Ammon's horn (tissue), 1 donor: ENCODE data around the gene HAUS8.
"Not testable (repeated sequence)": the region's sequence is repeated elsewhere in the genome, so short reads cannot be mapped to it uniquely, and the experiment has no call there.

Experiments used
- DNase-seq: peaks from one replicate; pipeline ENCODE4 v3.0.0-alpha.2; 2016; ENCODE audit warnings: low spot score

Gene HAUS8

DNA sequence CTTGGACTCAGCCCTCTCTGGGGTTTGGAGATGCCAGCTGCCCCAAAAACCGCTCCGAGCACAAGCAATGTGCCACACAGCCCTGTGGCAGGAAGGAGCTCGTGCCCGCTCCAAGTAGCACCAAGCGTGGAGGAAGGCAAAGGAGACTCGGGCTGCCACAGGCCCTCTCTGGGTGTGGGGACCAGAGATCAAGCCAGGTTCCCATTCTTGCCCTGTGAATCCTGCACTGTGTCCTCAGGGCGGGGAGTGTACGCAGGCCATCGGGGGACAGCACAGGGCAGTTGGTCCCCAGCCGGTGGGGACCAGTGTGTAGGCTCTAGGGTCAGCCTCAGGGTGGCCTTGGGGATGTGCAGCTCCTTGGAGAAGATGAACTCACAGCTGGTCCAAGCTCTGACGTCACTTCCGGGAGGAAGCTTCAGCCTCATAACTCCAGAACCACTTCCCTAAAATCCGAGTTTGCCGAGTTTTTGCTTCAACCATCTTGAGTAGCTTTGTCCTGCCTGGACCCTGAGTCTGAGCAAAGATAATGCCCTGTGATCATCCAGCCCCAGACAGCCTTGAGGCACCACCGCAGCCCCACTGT is 39.3 kb downstream of the HAUS8 start:
- DNase-seq = no peak

DNA sequence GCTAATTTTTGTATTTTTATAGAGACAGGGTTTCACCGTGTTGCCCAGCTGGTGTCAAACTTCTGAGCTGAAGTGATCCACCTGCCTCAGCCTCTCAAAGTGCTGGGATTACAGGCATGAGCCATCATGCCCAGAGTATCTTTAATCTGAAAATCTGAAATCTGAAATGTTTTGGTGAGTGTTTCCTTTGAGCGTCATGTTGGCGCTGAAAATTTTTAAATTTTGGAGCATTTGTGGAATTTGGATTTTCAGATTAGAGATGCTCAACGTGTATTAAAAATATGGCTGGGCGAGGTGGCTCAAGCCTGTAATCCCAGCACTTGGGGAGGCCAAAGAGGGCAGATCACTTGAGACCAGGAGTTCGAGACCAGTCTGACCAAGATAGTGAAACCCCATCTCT is 43.5 kb downstream of the HAUS8 start:
- DNase-seq = no peak

DNA sequence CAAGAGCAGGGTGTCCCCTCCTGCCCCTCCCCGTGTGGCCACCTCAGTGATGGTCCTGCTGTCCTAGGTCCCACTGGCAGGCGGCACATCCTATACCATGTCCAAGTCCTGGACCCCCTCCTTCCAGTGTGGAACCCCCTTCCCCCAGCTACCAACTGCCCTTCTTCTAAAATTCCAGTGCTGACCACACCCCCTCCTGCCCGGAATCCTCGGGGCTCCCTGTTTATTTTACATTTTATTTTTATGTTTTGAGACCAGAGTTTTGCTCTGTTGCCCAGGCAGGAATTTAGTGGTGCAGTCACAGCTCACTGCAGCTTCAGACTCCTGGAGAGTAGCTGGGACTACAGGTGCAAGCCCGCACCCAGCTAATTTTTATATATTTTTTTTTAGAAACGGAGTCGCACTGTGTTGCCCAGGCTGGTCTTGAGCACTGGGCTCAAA is 47.7 kb downstream of the HAUS8 start:
- DNase-seq = no peak

DNA sequence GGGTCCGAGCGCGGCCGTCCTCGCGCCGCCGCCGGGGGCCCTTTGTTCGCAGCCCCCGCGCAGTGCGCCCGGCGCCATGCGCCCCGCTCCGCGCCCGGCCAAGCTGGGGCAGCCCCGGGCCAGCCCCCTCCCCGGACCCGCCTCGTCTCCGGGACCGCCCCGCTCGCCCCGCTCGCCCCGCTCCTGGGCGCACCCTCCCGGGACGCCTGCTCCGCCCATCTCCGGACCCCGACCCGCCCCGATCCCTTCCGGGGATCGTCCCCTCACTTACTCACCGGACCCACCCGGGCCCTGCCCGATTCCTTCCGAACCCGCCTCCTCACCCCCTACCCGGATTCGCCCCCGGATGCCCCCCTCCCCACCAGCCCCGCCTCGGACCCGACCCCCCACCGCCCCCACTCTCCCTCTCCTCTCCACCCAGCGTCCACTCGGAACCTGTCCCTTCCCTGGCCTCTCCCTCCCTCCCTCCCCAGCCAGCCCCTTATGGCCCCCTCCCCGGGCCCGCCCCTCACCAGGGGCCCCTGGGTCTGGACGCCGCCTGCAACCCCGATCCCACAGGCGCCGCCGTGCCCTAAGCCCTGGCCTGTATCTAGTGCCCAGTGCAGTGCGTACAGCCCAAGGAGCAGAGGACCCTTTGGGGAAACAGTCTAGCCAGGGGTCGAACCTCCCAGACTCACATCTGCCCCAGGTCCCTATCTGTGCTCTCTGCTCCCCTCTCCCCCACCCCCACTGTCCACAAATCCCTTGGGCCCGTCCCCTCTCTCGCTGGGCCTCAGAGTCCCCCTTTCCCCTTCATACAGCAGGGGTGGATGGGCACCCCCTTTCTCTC is 48.3 kb downstream of the HAUS8 start, which contains the start of gene CPAMD8:
Gene CPAMD8 (minus strand): TSS at position 105 of the 829 bp plus-strand sequence. CDS start 168 bp downstream, outside the sequence.
- DNase-seq = no peak

DNA sequence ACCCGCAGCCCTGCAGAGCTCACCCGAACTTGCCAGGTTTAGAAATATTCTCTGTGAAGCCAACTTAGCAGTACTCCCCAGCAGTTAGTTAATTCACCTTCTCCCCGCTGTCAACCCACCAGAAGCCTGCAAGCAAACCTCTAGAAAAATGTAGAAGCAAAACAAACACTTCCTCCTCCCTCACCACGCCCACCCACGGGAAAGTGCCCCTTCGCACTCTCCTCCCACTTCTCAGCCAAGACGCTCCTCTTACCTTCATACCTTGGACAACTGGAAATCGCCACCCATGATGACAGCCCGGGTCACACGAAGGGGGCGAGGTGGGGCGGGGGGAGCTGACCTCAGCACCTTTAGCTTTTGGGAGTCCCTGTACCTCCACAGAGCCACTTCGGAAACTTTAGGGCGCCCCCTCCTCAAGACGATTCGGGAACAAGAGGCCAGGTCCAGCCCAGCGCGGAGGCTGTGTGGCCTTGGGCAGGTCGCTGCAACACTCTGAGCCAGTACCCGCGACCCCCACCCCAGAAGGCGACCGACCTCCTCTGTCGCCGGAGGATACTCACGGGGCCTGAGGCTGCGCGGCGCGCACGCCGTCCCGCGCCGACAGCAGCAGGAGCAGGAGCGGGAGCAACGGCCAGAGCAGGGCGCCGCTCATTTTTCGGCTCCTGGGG is 49.1 kb downstream of the HAUS8 start:
- no peak for DNase-seq

GRCh38 chr19:17025361-17025760 is 49.9 kb downstream of the HAUS8 start:
- DNase-seq = no peak

GRCh38 chr19:17024941-17025340 is 50.3 kb downstream of the HAUS8 start:
- not testable (repeated sequence) for DNase-seq

DNA sequence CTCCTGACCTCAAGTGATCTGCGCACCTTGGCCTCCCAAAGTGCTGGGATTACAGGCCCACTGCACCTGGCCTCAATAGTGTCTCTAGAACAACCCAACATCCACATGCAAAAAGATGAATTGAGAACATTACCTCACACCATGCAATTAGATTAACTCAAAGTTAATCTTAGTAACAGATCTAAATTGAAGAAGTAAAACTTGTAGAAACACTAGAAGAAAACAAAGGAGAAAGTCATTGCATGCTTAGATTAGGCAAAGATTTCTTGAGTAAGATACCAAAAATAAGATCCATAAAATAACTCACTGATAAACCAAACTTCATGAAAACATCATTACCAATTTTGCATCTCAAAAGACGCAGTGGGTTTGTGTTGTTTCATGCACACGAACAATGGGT is 51.4 kb downstream of the HAUS8 start:
- no peak for DNase-seq

DNA sequence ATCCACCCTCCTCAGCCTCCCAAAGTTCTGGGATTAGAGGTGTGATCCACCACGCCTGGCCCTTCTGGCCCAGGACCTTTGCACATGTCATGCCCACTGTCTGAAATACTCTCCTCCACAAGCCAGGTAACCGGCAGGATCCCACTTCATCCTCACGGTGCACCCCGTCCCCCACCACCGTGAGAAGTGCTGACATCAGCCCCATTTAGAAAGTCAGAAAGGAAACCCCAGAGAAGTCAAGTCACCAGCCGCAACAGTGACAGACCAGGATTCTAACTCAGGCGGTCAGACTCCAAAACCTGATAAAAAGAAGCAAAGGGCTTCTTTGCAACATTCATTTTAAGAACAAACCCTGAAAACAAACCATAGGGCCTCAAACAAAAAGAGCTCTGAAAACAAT is 52.5 kb downstream of the HAUS8 start:
- no peak for DNase-seq

DNA sequence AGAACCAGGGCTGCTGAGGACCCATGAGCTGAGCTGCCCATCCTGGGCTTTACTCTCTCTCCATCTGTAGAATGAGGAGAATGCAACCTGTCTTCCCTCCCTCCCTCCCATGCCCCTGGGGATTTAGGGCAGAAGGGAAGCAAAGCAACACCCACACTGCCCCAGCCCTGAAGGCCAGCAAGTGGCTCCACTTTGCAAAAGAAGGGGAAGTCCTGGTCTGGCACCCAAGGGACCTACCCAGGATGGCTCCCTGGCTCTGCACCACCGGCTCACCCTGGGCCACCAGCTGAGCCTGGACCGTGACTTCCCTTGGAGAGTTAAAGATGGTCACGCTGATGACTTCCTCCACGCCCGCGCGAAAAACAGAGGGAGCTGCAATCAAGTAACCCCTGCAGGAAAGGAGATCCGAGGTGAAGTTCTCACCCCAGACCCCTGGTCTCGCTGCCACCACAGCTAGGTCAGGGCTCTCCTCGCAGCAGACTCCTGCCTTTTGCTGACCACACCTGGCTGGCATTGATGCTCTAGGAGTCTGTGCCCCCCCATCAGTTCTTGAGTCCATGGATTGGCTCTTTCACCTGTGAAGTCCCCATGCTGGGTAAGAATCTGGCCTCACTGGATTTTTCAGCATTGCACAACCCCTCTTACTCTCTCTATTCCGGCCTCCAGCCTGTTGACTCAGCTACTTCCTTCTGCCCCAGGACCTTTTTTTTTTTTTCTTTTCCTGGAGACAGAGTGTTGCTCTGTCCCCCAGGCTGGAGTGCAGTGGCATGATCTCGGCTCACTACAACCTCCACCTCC is 53.3 kb downstream of the HAUS8 start:
- no peak for DNase-seq

GRCh38 chr19:17021328-17021727 is 53.9 kb downstream of the HAUS8 start:
- DNase-seq = no peak

- no peak for DNase-seq
These were observed 54.4 kb downstream of the HAUS8 start for GRCh38 chr19:17020823-17021222.

- peak; percentile 65 for DNase-seq
These were observed 54.9 kb downstream of the HAUS8 start for GRCh38 chr19:17020385-17020784.

GRCh38 chr19:17014212-17014861 is 60.9 kb downstream of the HAUS8 start:
- DNase-seq = not testable (repeated sequence)

DNA sequence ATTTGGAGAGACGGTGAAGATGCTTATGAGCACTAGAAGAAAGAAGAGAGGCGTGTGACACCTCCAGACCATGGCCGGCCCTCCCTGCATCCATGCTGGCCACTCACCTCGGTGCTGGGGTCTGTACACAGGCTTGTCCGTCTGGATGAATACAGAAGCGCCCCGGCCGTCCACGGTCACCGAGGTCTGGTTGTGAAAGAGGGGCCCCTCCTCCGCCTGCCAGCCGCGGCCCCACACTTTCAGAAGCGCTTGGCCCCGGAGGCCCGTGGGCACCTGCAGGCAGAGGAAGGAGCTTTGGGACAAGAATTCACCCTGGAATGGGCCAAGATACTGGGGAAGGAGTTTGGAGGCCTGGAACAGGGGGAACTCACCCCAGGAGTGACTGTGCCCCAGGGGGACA is 63.8 kb downstream of the HAUS8 start:
- DNase-seq = no peak

DNA sequence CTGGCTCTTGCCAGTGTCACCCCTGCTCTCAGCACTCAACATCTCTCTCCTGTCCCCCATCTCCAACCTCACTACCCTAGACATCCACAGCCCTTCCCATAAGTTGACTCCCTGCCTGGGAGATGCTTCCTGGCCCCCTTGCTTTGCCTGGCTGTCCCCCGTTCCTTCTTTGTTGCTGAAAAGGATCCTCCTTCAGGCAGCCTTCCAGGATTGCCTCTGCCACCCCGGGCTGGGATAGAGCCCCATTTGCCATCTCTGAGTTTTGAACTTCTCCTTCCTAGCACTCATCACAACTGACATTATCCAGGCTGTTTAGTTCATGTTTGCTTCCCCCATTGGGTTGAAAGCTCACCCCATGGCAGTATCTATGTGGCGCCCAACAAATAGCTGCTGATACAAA is 68.7 kb downstream of the HAUS8 start:
- no peak for DNase-seq

DNA sequence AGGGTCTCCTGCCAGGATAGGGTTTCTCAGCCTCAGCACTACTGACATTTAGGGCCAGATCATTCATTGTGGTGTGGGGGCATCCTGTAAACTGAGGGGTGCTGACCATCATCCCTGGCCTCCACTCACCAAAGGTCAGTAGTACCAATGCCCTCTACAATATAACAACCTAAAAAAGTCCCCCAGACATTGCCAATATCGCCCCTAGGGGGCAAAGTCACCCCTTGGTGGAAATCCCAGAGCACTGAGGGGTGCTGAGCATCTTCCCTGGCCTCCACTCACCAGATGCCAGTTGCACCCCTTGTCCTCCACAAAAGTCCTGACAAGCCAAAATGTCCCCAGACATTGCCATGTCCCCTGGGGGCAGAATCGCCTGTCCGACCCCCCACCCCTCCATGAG is 70.3 kb downstream of the HAUS8 start:
- no peak for DNase-seq

DNA sequence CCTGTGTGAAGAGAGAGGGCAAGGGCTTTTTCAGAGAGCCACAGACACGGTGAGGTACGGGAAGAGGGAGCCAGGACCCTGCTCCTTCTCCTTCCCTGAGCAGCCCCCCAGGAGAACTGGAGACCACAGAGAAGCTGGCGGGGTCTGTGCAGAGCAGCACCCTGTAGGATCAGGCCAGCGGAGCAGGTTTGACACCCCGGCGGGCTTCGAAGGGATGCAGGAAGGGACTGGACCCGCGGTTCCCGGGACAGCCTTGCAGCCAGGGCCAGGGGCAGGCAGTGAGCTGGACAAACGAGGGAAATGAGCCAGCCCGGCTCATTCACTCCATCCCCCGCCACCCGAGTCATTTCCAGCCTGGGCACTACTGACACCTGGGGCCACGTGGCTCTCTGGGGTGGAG is 70.9 kb downstream of the HAUS8 start:
- no peak for DNase-seq

GRCh38 chr19:17002455-17002854 is 72.8 kb downstream of the HAUS8 start:
- DNase-seq = no peak

DNA sequence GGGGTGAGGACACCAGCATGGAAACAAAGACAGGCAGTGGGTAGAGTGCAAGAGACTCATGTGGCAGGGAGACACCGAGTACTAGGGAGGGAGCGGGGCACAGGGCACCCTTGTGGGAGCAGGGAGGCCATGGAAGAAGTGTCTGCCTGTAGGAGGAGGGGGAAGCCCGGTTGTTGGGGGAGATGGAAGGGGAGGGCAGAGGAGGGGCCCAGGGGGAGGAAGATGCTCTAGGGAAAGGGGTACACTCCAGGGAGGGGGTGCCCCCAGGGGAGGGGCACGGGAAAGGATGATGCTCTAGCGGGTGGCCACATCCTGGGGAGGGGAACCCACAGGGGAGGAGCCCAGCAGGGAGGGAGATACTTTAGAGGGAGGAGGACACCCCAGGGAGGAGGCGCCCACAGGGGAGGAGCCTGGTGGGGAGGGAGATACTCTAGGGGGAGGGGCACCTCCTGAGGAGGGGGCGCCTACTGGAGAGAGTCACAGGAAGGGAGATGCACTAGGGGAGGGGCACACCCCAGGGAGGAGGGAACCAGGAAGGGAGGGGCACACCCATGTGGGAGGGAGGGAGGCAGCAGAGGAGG is 73.6 kb downstream of the HAUS8 start:
- no peak for DNase-seq
